Lung (tissue), 12 donors: ENCODE data around the gene NFATC1. TPM values are rescaled to one million over a fixed set of nuclear protein-coding genes. Genes with fewer than 3 reads are reported as not detected.

ENCODE experiments used
- ATAC-seq: fragments of 200-7000 bp; cut with Tn5 transposase; one replicate; pipeline ENCODE4 v1.9.1; 2020; ENCODE audit warnings: moderate number of reproducible peaks; ENCODE audit not compliant: insufficient read depth, low FRiP score
- DNase-seq, 3 donors: peaks; one replicate each; pipeline ENCODE4 v3.0.0-alpha.2; 2013 to 2017
- H3K27ac ChIP-seq, 2 donors: one replicate each; pipeline ENCODE4 v1.5.1; 2013; ENCODE audit warnings: mild to moderate bottlenecking in 2 of 2, moderate library complexity in 2 of 2, control low read depth in 1 of 2, inconsistent platforms in 1 of 2, low read depth in 1 of 2, low read length in 1 of 2
- H3K27me3 ChIP-seq, 3 donors: one replicate each; pipeline ENCODE4 v1.5.1; 2013; ENCODE audit warnings: low read length in 2 of 3; ENCODE audit not compliant: control insufficient read depth in 3 of 3, insufficient read depth in 3 of 3
- H3K36me3 ChIP-seq, 4 donors: one replicate each; pipeline ENCODE4 v1.5.1; 2013; ENCODE audit warnings: low read length in 4 of 4, mild to moderate bottlenecking in 1 of 4, moderate library complexity in 1 of 4; ENCODE audit not compliant: control insufficient read depth in 4 of 4, insufficient read depth in 4 of 4
- H3K4me1 ChIP-seq, 5 donors: one replicate each; pipeline ENCODE4 v1.5.1; 2013; ENCODE audit warnings: low read length in 5 of 5, mild to moderate bottlenecking in 2 of 5, moderate library complexity in 1 of 5; ENCODE audit not compliant: control insufficient read depth in 5 of 5, insufficient read depth in 5 of 5
- H3K4me3 ChIP-seq: one replicate; pipeline ENCODE4 v1.5.1; 2013; ENCODE audit warnings: mild to moderate bottlenecking, control low read depth, moderate library complexity
- H3K9ac ChIP-seq, 2 donors: one replicate each; pipeline ENCODE4 v1.5.1; 2013; ENCODE audit warnings: low read length in 2 of 2, control low read depth in 1 of 2; ENCODE audit not compliant: insufficient read depth in 1 of 2
- H3K9me3 ChIP-seq, 4 donors: one replicate each; pipeline ENCODE4 v1.5.1; 2013; ENCODE audit warnings: low read length in 3 of 4, mild to moderate bottlenecking in 1 of 4, moderate library complexity in 1 of 4; ENCODE audit not compliant: control insufficient read depth in 4 of 4, insufficient read depth in 3 of 4
- WGBS, 2 donors: extraction: QIAGEN DNeasy Blood & Tissue Kit; methylation state at CpG; one replicate each; pipeline ENCODE4 v1.1.7; 2013; 5-methylcytosine and 5-hydroxymethylcytosine counted together
- polyA plus RNA-seq, 2 donors: library from polyadenylated mRNA; stranded (reverse); fragments of 200-250 nt; gene quantifications; one replicate each; pipeline ENCODE4 v1.2.1, GENCODE V29; 2013
- total RNA-seq, 2 donors: library from RNA; depleted of rRNA in 1 of 2; stranded (reverse); fragments of >200 nt in 1 of 2; gene quantifications; one replicate each; pipeline ENCODE4 v1.2.1, GENCODE V29; 2014 to 2021
- TF ChIP-seq, protein P1 (sequence below): IDR thresholded peaks from 2 replicates; pipeline ENCODE4 v1.5.1; 2012; ENCODE audit warnings: mild to moderate bottlenecking; ENCODE audit errors: control extremely low read depth, extremely low read depth
- donor health status: control.
- donor health status: control.
- donor health status: Bipolar disorder and iron deficiency.
- donor health status: healthy.
- donor health status: DM: yes; HTN: yes; CAD: no.

The NFATC1 gene
- total and polyA plus RNA-seq, 4 donors: 8.6 to 25.5 (median 12.9) TPM

DNA sequence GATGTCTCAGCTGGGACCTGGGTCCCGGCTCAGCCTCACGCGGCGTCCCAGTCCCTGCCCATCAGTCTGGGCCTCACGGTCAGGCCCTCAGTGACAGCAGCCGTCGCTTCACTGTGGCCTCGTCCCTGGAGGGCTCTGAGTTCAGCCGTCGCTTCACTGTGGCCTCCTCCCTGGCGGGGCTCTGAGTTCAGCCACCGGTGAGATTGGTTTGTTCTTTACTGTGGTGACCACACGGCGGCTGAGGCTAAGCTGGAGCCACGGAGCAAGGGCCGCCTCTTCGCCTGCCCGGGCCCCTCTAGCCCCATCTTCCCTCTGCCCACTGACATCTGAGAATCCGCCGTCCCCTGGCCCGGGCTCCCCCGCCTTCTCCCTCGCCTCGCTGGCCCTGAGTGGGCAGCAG lies 51.2 kb downstream of the NFATC1 start:
- Histone ChIP-seq H3K27ac (no peak overlapping the region), H3K9ac (no peak overlapping the region), H3K4me3 (no peak overlapping the region), H3K4me1 (peaks cover 0 to 2% (median 0%) of the 10 kb centered on the region in 5 donors), H3K36me3 (peaks cover 0 to 24% (median 0%) of the 10 kb centered on the region in 4 donors), H3K27me3 (no peaks in the 10 kb centered on the region), H3K9me3 (no peaks in the 10 kb centered on the region)
- TF ChIP-seq, protein P1, sequence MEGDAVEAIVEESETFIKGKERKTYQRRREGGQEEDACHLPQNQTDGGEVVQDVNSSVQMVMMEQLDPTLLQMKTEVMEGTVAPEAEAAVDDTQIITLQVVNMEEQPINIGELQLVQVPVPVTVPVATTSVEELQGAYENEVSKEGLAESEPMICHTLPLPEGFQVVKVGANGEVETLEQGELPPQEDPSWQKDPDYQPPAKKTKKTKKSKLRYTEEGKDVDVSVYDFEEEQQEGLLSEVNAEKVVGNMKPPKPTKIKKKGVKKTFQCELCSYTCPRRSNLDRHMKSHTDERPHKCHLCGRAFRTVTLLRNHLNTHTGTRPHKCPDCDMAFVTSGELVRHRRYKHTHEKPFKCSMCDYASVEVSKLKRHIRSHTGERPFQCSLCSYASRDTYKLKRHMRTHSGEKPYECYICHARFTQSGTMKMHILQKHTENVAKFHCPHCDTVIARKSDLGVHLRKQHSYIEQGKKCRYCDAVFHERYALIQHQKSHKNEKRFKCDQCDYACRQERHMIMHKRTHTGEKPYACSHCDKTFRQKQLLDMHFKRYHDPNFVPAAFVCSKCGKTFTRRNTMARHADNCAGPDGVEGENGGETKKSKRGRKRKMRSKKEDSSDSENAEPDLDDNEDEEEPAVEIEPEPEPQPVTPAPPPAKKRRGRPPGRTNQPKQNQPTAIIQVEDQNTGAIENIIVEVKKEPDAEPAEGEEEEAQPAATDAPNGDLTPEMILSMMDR: no peak
- no peak for ATAC-seq
- no peak for DNase-seq
- 95 to 97% methylated on average over 24 of the region's 24 CpGs for WGBS, 2 donors

DNA sequence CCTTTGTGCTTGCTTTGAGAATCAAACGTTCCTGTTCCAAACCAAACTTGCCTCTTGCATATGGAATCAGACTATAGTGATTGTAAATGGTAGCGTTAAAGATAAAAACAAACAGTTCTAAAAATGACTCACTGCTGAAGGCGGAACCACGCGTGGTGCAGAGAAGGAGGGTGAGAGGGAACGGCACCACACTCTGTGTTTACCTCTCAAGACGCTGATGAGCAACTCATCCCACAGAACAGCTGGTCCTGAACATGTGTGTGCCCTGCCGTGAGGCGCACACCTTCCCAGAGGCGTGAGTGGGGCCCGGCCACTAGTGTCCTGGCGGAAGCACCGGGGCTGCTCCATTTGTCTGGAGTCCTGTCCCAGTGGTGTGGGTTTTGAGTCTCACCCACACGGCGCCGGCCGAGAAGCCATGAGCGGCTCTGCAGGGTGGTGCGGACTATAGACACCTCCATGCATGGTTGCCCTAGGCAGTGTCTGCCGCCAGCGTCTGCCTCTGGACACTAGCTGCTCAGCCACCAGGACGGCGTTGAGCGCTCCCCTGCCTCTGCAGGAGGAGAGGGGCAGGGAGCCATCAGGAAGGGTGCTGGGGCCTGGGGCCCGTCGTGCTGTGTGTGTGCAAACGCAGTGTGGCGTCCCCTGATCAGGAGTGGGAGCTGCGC lies 52.1 kb downstream of the NFATC1 start:
- ATAC-seq (no peak), DNase-seq (no peak)
- peaks cover 0 to 2% (median 0%) of the 10 kb centered on the region in 5 donors for H3K4me1 ChIP-seq
- H3K27me3 ChIP-seq: no peaks in the 10 kb centered on the region
- H3K36me3 ChIP-seq: peaks cover 0 to 28% (median 0%) of the 10 kb centered on the region in 4 donors
- H3K9ac ChIP-seq: no peak overlapping the region
- no peaks in the 10 kb centered on the region for H3K9me3 ChIP-seq
- WGBS, 2 donors: 92 to 94% methylated on average over 28 to 29 of the region's 29 CpGs
- H3K4me3 ChIP-seq: no peak overlapping the region
- TF ChIP-seq, protein P1: no peak
- H3K27ac ChIP-seq: no peak overlapping the region

DNA sequence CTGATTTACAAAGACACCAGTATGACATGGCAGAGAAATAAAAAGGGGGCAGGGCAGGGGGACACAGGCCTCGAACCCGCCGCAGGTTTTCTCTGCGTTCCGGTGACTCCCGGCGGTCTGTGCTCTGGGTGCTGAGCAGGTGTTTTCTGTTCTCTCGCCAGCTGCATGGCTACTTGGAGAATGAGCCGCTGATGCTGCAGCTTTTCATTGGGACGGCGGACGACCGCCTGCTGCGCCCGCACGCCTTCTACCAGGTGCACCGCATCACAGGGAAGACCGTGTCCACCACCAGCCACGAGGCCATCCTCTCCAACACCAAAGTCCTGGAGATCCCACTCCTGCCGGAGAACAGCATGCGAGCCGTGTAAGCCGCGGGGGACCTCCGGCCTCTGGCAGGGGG lies 52.9 kb downstream of the NFATC1 start:
- ATAC-seq: no peak
- TF ChIP-seq, protein P1: no peak
- Histone ChIP-seq H3K36me3 (peaks cover 0 to 34% (median 0%) of the 10 kb centered on the region in 4 donors), H3K9me3 (no peaks in the 10 kb centered on the region), H3K9ac (no peak overlapping the region), H3K4me3 (no peak overlapping the region), H3K27me3 (no peaks in the 10 kb centered on the region), H3K27ac (no peak overlapping the region), H3K4me1 (peaks cover 0 to 6% (median 0%) of the 10 kb centered on the region in 5 donors)
- WGBS, 2 donors: 96 to 97% methylated on average over 23 to 25 of the region's 25 CpGs
- DNase-seq: no peak
